Sigmoid colon (tissue), 7 donors: ENCODE measurements around the gene CHP1. TPM values are rescaled to one million over a fixed set of nuclear protein-coding genes. Genes with fewer than 3 reads are reported as not detected.

Experiments
- DNase-seq: peaks from one replicate; pipeline ENCODE4 v3.0.0-alpha.2; 2019
- H3K27ac ChIP-seq, 4 donors: fragments of 200-600 bp; sonication (generic); one replicate each; pipeline ENCODE4 v1.5.1; 2016 to 2019; ENCODE audit warnings: mild to moderate bottlenecking in 1 of 4
- H3K27me3 ChIP-seq, 3 donors: fragments of 200-600 bp; sonication (generic); one replicate each; pipeline ENCODE4 v1.5.1; 2019; ENCODE audit warnings: mild to moderate bottlenecking in 1 of 3
- H3K36me3 ChIP-seq, 4 donors: fragments of 200-600 bp; sonication (generic); one replicate each; pipeline ENCODE4 v1.5.1; 2016 to 2019
- H3K4me1 ChIP-seq, 4 donors: fragments of 200-600 bp; sonication (generic); one replicate each; pipeline ENCODE4 v1.5.1; 2017 to 2019
- H3K4me3 ChIP-seq, 4 donors: fragments of 200-600 bp; sonication (generic); one replicate each; pipeline ENCODE4 v1.5.1; 2017 to 2019; ENCODE audit warnings: mild to moderate bottlenecking in 2 of 4, moderate library complexity in 1 of 4
- H3K9me3 ChIP-seq, 4 donors: fragments of 200-600 bp in 3 of 4; sonication (generic) in 3 of 4; one replicate each; pipeline versions ENCODE4 v1.5.1 to v1.6.1; 2013 to 2019
- CTCF ChIP-seq, 4 experiments: fragments of 450-650 bp in 3 of 4; fragments of 200-600 bp in 1 of 4; IDR thresholded peaks; one replicate each; pipeline ENCODE4 v1.5.1; 2016 to 2019; ENCODE audit warnings: antibody characterized with exemption in 4 of 4, mild to moderate bottlenecking in 3 of 4, moderate library complexity in 2 of 4
- EP300 ChIP-seq, 4 donors: sonication (generic); formaldehyde crosslinking; IDR thresholded peaks; one replicate each; pipeline ENCODE4 v1.6.1; 2017; ENCODE audit warnings: antibody characterized with exemption in 4 of 4
- POLR2A ChIP-seq, 2 donors: fragments of 450-650 bp; IDR thresholded peaks; one replicate each; pipeline ENCODE4 v1.6.1; 2016; ENCODE audit warnings: antibody characterized with exemption in 2 of 2, mild to moderate bottlenecking in 2 of 2, moderate library complexity in 2 of 2
- POLR2AphosphoS5 ChIP-seq, 4 donors: sonication (generic); formaldehyde crosslinking; IDR thresholded peaks; one replicate each; pipeline ENCODE4 v1.6.1; 2017; ENCODE audit warnings: antibody characterized with exemption in 4 of 4
- WGBS, 2 donors: extraction: QIAGEN DNeasy Blood & Tissue Kit; methylation state at CpG; one replicate each; pipeline ENCODE4 v1.1.7; 2013; 5-methylcytosine and 5-hydroxymethylcytosine counted together
- intact Hi-C: fragments of 100-400 bp; cut with DNase I; formaldehyde crosslinking; loops from one replicate; pipeline ENCODE4 v1.15.1; 2023
- polyA plus RNA-seq, 3 donors: library from polyadenylated mRNA; stranded (reverse); fragments of 200-250 nt; gene quantifications; one replicate each; pipeline ENCODE4 v1.2.3, GENCODE V29; 2013
- total RNA-seq, 4 donors: library from RNA; depleted of rRNA; stranded (reverse); fragments of >200 nt; gene quantifications; one replicate each; pipeline ENCODE4 v1.1.0, GENCODE V29; 2016
- donor health status: healthy with polysubstance abuse.
- donor health status: Bipolar disorder and iron deficiency.
- donor health status: healthy.

CHP1 gene
- total and polyA plus RNA-seq, 7 donors = 101 to 270 (median 118) TPM

- no peaks in the 10 kb centered on the region for H3K4me1 ChIP-seq
- no peak for DNase-seq
- WGBS, 2 donors = 69 to 87% methylated on average over 2 of the region's 2 CpGs
- no peaks in the 10 kb centered on the region for H3K9me3 ChIP-seq
- H3K27me3 ChIP-seq = peaks cover 0 to 8% (median 5%) of the 10 kb centered on the region in 3 donors
- no peaks in the 10 kb centered on the region for H3K36me3 ChIP-seq
- TF ChIP-seq EP300 (IDR thresholded peaks at IDR 0.05) = no peak
- no peak for TF ChIP-seq POLR2AphosphoS5 (IDR thresholded peaks at IDR 0.05)
- no peak for TF ChIP-seq CTCF (IDR thresholded peaks at IDR 0.05)
- TF ChIP-seq POLR2A (IDR thresholded peaks at IDR 0.05) = no peak
- intact Hi-C loops = no loop called here
- H3K4me3 ChIP-seq = no peak overlapping the region
- no peak overlapping the region for H3K27ac ChIP-seq
Measured at GRCh38 chr15:41215708-41216107, 15.4 kb upstream of the CHP1 start.

GRCh38 chr15:41218851-41219250, 12.2 kb upstream of the CHP1 start:
- intact Hi-C loops = no loop called here
- Histone ChIP-seq H3K36me3 (no peaks in the 10 kb centered on the region), H3K27ac (no peak overlapping the region), H3K4me1 (no peaks in the 10 kb centered on the region), H3K4me3 (no peak overlapping the region), H3K27me3 (peaks cover 0 to 8% (median 5%) of the 10 kb centered on the region in 3 donors), H3K9me3 (no peaks in the 10 kb centered on the region)
- 36 to 59% methylated on average over 1 of the region's 1 CpG for WGBS, 2 donors
- TF ChIP-seq POLR2A (IDR thresholded peaks at IDR 0.05) (no peak), POLR2AphosphoS5 (IDR thresholded peaks at IDR 0.05) (no peak), EP300 (IDR thresholded peaks at IDR 0.05) (no peak), CTCF (IDR thresholded peaks at IDR 0.05) (no peak)
- no peak for DNase-seq

- H3K9me3 ChIP-seq = no peaks in the 10 kb centered on the region
- intact Hi-C loops = no loop called here
- no peak overlapping the region for H3K4me3 ChIP-seq
- TF ChIP-seq EP300 (IDR thresholded peaks at IDR 0.05) = no peak
- DNase-seq = no peak
- no peaks in the 10 kb centered on the region for H3K4me1 ChIP-seq
- peaks cover 0 to 8% (median 5%) of the 10 kb centered on the region in 3 donors for H3K27me3 ChIP-seq
- no peaks in the 10 kb centered on the region for H3K36me3 ChIP-seq
- WGBS, 2 donors = 37 to 74% methylated on average over 3 of the region's 3 CpGs
- H3K27ac ChIP-seq = no peak overlapping the region
Measured at GRCh38 chr15:41219381-41219780, 11.7 kb upstream of the CHP1 start.

- Histone ChIP-seq H3K9me3 (no peaks in the 10 kb centered on the region), H3K27ac (peak overlapping the region; percentile 91 to 93 (median 91)), H3K4me1 (peaks cover 0 to 32% (median 30%) of the 10 kb centered on the region in 4 donors), H3K4me3 (peak overlapping the region; percentile 20 to 78 (median 78)), H3K27me3 (no peaks in the 10 kb centered on the region), H3K36me3 (no peaks in the 10 kb centered on the region)
- no peak for TF ChIP-seq POLR2A (IDR thresholded peaks at IDR 0.05)
- TF ChIP-seq POLR2AphosphoS5 (IDR thresholded peaks at IDR 0.05) = no peak
- no peak for TF ChIP-seq CTCF (IDR thresholded peaks at IDR 0.05)
- TF ChIP-seq EP300 (IDR thresholded peaks at IDR 0.05) = no peak
- intact Hi-C loops = loop anchor here (5.0 kb wide), 1 partner anchor 273 kb away; no protein-coding TSS in a partner anchor
- no peak for DNase-seq
- 36 to 43% methylated on average over 10 of the region's 10 CpGs for WGBS, 2 donors
Measured at GRCh38 chr15:41230345-41230649, 771 bp upstream of the CHP1 start.

GRCh38 chr15:41231422-41232226, 556 bp downstream of the CHP1 start:
- Histone ChIP-seq H3K4me1 (peaks cover 0 to 32% (median 30%) of the 10 kb centered on the region in 4 donors), H3K27me3 (no peaks in the 10 kb centered on the region), H3K36me3 (no peaks in the 10 kb centered on the region), H3K27ac (peak overlapping the region; percentile 91 to 93 (median 91)), H3K4me3 (peak overlapping the region; percentile 75 to 78 (median 78)), H3K9me3 (no peaks in the 10 kb centered on the region)
- TF ChIP-seq CTCF (IDR thresholded peaks at IDR 0.05) (no peak), POLR2A (IDR thresholded peaks at IDR 0.05) (no peak), POLR2AphosphoS5 (IDR thresholded peaks at IDR 0.05) (no peak), EP300 (IDR thresholded peaks at IDR 0.05) (no peak)
- DNase-seq = no peak
- 1 to 4% methylated on average over 28 of the region's 28 CpGs for WGBS, 2 donors
- intact Hi-C loops = loop anchor here (1.0 to 5.0 kb wide), 3 partner anchors 53 to 274 kb away; partner anchors contain the start of gene INO80
